HK-2 (cell line): ENCODE results near the gene MUSK.

Source experiments
- DNase-seq: peaks from one replicate; pipeline ENCODE4 v3.0.0-alpha.2; 2018; ENCODE audit not compliant: unreplicated experiment

The MUSK gene

GRCh38 chr9:110668570-110669167 is at the start of gene MUSK:
MUSK (plus strand) TSS chr9:110668791; CDS start chr9:110668905, 114 bp downstream.
- DNase-seq = no peak

- no peak for DNase-seq
These were observed 48.8 kb upstream of the MUSK start for GRCh38 chr9:110619831-110620230.

GRCh38 chr9:110620726-110621125 is 47.9 kb upstream of the MUSK start:
- no peak for DNase-seq

GRCh38 chr9:110622368-110622767 is 46.2 kb upstream of the MUSK start:
- DNase-seq = no peak

GRCh38 chr9:110623462-110624025 is 45.0 kb upstream of the MUSK start:
- peak; percentile 16 for DNase-seq

- no peak for DNase-seq
These were observed 42.3 kb upstream of the MUSK start for GRCh38 chr9:110626101-110626829.

- no peak for DNase-seq
These were observed 33.0 kb upstream of the MUSK start for GRCh38 chr9:110635589-110635988.

GRCh38 chr9:110638381-110638954 is 30.1 kb upstream of the MUSK start:
- DNase-seq = no peak

- DNase-seq = no peak
These were observed 27.9 kb upstream of the MUSK start for GRCh38 chr9:110640736-110641135.

GRCh38 chr9:110641293-110641692 is 27.3 kb upstream of the MUSK start:
- DNase-seq = no peak

- no peak for DNase-seq
These were observed 19.9 kb upstream of the MUSK start for GRCh38 chr9:110648696-110649095.

GRCh38 chr9:110650261-110650660 is 18.3 kb upstream of the MUSK start:
- DNase-seq = no peak

- no peak for DNase-seq
These were observed 17.6 kb upstream of the MUSK start for GRCh38 chr9:110650991-110651411.

- DNase-seq = no peak
These were observed 12.6 kb upstream of the MUSK start for GRCh38 chr9:110655754-110656641.

- peak; percentile 3 for DNase-seq
These were observed 8.6 kb upstream of the MUSK start for GRCh38 chr9:110659891-110660541.

GRCh38 chr9:110669433-110669832 is 842 bp downstream of the MUSK start:
- no peak for DNase-seq

GRCh38 chr9:110671849-110672248 is 3.3 kb downstream of the MUSK start:
- DNase-seq = no peak

- DNase-seq = no peak
These were observed 4.4 kb downstream of the MUSK start for GRCh38 chr9:110672873-110673510.

GRCh38 chr9:110687497-110687896 is 18.9 kb downstream of the MUSK start:
- DNase-seq = no peak

GRCh38 chr9:110688329-110688728 is 19.7 kb downstream of the MUSK start:
- no peak for DNase-seq
